BE2C (cell line): ENCODE measurements around the gene HDAC8.
"Not testable (repeated sequence)": the region's sequence is repeated elsewhere in the genome, so short reads cannot be mapped to it uniquely, and the experiment has no call there.

Source experiments
- DNase-seq: peaks from one replicate; pipeline ENCODE4 v3.0.0-alpha.2; 2020
- H3K27me3 ChIP-seq: fragments of 250-450 bp; sonication (Bioruptor Pico); 2 replicates; pipeline ENCODE4 v1.5.1; 2020; ENCODE audit warnings: mild to moderate bottlenecking
- H3K36me3 ChIP-seq: fragments of 250-450 bp; sonication (Bioruptor Pico); 2 replicates; pipeline ENCODE4 v1.5.1; 2020; ENCODE audit warnings: mild to moderate bottlenecking
- H3K4me1 ChIP-seq: fragments of 250-450 bp; sonication (Bioruptor Pico); 2 replicates; pipeline ENCODE4 v1.5.1; 2020
- H3K4me3 ChIP-seq: 2 replicates; pipeline ENCODE4 v1.5.1; 2011; ENCODE audit warnings: low read depth, low read length
- H3K9me3 ChIP-seq: fragments of 250-450 bp; sonication (Bioruptor Pico); 2 replicates; pipeline ENCODE4 v1.5.1; 2020
- TF ChIP-seq, protein P1 (sequence below): IDR thresholded peaks from 2 replicates; pipeline ENCODE4 v1.5.1; 2012; ENCODE audit warnings: mild to moderate bottlenecking, low read depth, low read length

HDAC8 gene

DNA sequence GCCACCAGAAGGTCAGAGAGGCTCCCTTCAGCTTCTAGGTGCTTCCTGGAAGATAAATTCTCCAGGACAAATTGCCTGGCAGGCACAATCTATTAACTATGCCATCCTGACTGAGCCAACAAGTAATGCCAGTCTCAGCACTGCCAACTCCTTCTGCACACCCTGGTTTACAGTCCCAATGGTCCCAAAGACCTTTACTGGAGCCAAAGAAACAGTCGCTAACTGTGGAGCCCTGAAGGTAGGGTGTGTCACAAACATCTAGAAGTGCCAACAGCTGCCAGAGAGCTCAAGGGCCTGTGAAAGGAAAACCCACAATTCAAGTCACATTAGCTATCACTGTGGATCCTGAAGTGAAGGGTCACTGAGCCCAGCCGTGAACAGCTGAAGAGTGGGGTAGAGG lies 232.0 kb downstream of the HDAC8 start:
- no peak for DNase-seq
- Histone ChIP-seq H3K27me3 (no peaks in the 10 kb centered on the region), H3K4me3 (no peak overlapping the region), H3K4me1 (no peaks in the 10 kb centered on the region), H3K9me3 (no peaks in the 10 kb centered on the region), H3K36me3 (no peaks in the 10 kb centered on the region)
- TF ChIP-seq, protein P1, sequence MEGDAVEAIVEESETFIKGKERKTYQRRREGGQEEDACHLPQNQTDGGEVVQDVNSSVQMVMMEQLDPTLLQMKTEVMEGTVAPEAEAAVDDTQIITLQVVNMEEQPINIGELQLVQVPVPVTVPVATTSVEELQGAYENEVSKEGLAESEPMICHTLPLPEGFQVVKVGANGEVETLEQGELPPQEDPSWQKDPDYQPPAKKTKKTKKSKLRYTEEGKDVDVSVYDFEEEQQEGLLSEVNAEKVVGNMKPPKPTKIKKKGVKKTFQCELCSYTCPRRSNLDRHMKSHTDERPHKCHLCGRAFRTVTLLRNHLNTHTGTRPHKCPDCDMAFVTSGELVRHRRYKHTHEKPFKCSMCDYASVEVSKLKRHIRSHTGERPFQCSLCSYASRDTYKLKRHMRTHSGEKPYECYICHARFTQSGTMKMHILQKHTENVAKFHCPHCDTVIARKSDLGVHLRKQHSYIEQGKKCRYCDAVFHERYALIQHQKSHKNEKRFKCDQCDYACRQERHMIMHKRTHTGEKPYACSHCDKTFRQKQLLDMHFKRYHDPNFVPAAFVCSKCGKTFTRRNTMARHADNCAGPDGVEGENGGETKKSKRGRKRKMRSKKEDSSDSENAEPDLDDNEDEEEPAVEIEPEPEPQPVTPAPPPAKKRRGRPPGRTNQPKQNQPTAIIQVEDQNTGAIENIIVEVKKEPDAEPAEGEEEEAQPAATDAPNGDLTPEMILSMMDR = no peak

DNA sequence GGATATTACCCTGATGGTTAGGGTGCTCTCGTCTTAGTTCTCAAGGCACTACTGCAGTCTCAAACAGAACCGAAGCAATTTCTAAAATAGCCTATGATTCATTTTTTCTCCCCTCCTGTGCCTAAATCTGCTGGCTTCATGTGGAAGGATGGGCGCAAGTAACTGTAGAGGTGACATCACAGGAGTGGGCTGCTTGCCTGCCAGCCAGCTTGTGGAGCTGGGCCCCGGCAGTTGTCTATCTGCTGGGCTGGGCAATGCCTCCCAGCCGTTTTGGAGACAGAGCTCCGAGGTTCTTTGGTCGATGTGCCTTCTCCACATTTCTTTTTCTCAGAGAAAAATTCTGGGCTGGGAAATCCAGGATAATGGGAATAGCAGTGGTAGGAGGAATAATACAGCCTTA lies 232.6 kb downstream of the HDAC8 start:
- H3K9me3 ChIP-seq = no peaks in the 10 kb centered on the region
- no peak for DNase-seq
- H3K4me1 ChIP-seq = no peaks in the 10 kb centered on the region
- H3K4me3 ChIP-seq = no peak overlapping the region
- TF ChIP-seq, protein P1 = no peak
- H3K27me3 ChIP-seq = no peaks in the 10 kb centered on the region
- H3K36me3 ChIP-seq = no peaks in the 10 kb centered on the region

DNA sequence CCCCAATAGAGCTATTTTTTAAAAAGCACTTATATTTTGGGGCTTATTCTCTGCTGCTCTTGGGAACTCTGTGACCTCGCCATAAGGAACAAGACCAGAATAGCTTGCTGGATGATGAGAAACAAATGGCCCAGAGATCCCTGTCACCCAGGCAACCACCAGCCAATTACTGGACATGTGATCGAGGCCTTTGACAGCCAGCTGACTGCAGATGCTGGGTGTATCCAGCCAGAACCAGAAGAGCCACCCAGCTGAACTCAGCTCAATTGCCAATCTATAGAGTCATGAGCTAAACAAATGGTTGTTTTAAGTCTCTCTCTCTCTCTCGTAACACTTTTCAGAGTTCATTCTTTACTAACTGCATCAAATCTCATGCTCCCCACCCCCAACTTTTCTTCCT lies 242.5 kb downstream of the HDAC8 start:
- Histone ChIP-seq H3K4me3 (no peak overlapping the region), H3K4me1 (no peaks in the 10 kb centered on the region), H3K9me3 (no peaks in the 10 kb centered on the region), H3K27me3 (no peaks in the 10 kb centered on the region), H3K36me3 (no peaks in the 10 kb centered on the region)
- DNase-seq = no peak
- TF ChIP-seq, protein P1 = no peak

DNA sequence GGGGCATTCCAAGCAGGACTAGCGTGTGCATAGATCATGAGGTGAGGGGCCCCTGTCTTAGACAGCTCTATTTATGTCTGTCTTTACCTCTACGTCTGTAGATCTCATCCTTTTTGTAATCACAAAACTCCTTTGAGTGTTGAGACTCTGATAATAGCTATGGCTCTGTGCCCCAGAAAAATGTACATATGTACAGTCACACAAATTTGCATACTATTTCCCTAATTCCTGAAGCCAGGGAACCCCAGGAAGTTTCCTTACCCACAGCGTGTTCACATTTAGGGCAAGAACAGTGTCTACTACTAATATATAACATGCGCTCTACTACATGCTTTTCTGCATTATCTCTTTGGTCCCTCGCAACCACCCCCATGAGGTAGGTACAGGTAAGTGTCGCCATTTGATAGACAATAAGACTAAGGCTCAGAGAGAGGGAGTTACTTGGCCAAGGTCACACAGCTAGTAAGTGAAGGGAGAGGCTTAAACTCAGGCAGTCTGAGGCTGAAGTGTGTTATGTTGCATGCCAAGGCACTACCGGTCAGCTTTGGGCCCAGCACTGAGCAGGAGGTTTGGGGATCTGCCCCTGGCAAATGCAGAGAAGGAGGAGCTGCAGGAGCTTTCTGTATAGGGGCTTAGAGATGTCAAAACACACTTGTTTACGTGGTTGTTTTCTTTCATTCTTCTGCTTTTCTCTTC lies 245.9 kb downstream of the HDAC8 start:
- Histone ChIP-seq H3K27me3 (no peaks in the 10 kb centered on the region), H3K36me3 (no peaks in the 10 kb centered on the region), H3K4me1 (no peaks in the 10 kb centered on the region), H3K4me3 (no peak overlapping the region), H3K9me3 (no peaks in the 10 kb centered on the region)
- TF ChIP-seq, protein P1 = no peak
- no peak for DNase-seq

DNA sequence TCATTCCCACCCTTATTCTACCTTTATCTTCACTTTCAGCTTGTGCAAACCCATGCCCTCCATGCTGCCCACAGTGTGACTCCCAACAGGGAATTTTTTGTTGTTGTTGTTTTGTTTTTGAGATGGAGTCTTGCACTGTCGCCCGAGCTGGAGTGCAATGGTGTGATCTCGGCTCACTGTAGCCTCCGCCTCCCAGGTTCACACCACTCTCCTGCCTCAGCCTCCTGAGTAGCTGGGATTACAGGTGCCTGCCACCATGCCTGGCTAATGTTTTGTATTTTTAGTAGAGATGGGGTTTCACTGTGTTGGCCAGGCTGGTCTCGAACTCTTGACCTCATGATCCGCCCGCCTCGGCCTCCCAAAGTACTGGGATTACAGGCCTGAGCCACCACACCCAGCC lies 253.0 kb downstream of the HDAC8 start:
- not testable (repeated sequence) for DNase-seq, H3K4me1 ChIP-seq, H3K36me3 ChIP-seq, H3K9me3 ChIP-seq, H3K27me3 ChIP-seq, H3K4me3 ChIP-seq

DNA sequence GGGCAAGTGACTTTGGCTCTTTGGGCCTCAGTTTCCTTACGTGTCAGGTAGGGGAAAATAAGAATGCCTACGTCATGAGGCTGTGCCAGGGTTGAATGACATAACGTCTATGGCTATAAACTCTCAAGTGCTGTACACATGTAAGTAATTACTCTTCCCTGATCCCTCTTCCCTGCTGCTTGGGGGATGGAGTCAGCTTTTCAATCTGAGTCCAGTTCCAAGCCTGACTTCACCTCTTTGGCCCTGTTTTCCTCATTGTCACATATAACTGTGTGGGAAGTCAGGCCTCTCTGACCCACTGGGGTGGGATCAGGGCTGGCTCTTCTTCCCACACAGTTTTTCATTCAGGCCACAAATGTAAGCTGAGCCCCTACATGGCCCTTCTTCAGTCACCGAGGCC lies 255.5 kb downstream of the HDAC8 start:
- H3K4me3 ChIP-seq = no peak overlapping the region
- DNase-seq = no peak
- H3K27me3 ChIP-seq = no peaks in the 10 kb centered on the region
- H3K36me3 ChIP-seq = no peaks in the 10 kb centered on the region
- TF ChIP-seq, protein P1 = no peak
- H3K4me1 ChIP-seq = no peaks in the 10 kb centered on the region
- no peaks in the 10 kb centered on the region for H3K9me3 ChIP-seq
